Measurements from ENCODE around the gene NXN.

NXN gene

GRCh38 chr17:979539-980405, at the start of gene NXN:
Gene NXN, minus strand, starts transcription at chr17:979776.
- DNase-seq: peak; percentile 32 to 69

GRCh38 chr17:1027044-1027443, 47.5 kb upstream of the NXN start:
- no peak for DNase-seq

- no peak for DNase-seq
Observed at GRCh38 chr17:1026599-1026975, 47.0 kb upstream of the NXN start.

- DNase-seq: no peak
Observed at GRCh38 chr17:1025733-1026598, 46.4 kb upstream of the NXN start.

- DNase-seq: no peak
Observed at GRCh38 chr17:1024076-1024475, 44.5 kb upstream of the NXN start.

- peak in 1 of 2 experiments; percentile 22 for DNase-seq
Observed at GRCh38 chr17:1022278-1023024, 42.9 kb upstream of the NXN start.

- no peak for DNase-seq
Observed at GRCh38 chr17:1021147-1021546, 41.6 kb upstream of the NXN start.

GRCh38 chr17:1019451-1019850, 39.9 kb upstream of the NXN start:
- DNase-seq: no peak

GRCh38 chr17:1018547-1018946, 39.0 kb upstream of the NXN start:
- no peak for DNase-seq

GRCh38 chr17:1013729-1014090, 34.1 kb upstream of the NXN start:
- no peak for DNase-seq

- DNase-seq: peak in 1 of 2 experiments; percentile 42
Observed at GRCh38 chr17:1012823-1013728, 33.5 kb upstream of the NXN start.

- peak; percentile 60 to 87 for DNase-seq
Observed at GRCh38 chr17:1011760-1012735, 32.5 kb upstream of the NXN start.

- DNase-seq: no peak
Observed at GRCh38 chr17:1011138-1011537, 31.6 kb upstream of the NXN start.

- DNase-seq: no peak
Observed at GRCh38 chr17:1010586-1010985, 31.0 kb upstream of the NXN start.

GRCh38 chr17:1010086-1010450, 30.5 kb upstream of the NXN start:
- no peak for DNase-seq

GRCh38 chr17:1009229-1010085, 29.9 kb upstream of the NXN start:
- no peak for DNase-seq

GRCh38 chr17:1008008-1008761, 28.6 kb upstream of the NXN start:
- DNase-seq: no peak

- no peak for DNase-seq
Observed at GRCh38 chr17:1007310-1008007, 27.9 kb upstream of the NXN start.

GRCh38 chr17:1006054-1006453, 26.5 kb upstream of the NXN start:
- DNase-seq: no peak
